Measurements from ENCODE around the gene C10orf88. TPM values are rescaled to one million over a fixed set of nuclear protein-coding genes. Genes with fewer than 3 reads are reported as not detected.

The C10orf88 gene
- total and polyA plus RNA-seq, 2 of the 13 experiments (the other 11 are each of a cell fraction or from before 2014, with no cell fraction given): 4.6 to 11.8 TPM

DNA sequence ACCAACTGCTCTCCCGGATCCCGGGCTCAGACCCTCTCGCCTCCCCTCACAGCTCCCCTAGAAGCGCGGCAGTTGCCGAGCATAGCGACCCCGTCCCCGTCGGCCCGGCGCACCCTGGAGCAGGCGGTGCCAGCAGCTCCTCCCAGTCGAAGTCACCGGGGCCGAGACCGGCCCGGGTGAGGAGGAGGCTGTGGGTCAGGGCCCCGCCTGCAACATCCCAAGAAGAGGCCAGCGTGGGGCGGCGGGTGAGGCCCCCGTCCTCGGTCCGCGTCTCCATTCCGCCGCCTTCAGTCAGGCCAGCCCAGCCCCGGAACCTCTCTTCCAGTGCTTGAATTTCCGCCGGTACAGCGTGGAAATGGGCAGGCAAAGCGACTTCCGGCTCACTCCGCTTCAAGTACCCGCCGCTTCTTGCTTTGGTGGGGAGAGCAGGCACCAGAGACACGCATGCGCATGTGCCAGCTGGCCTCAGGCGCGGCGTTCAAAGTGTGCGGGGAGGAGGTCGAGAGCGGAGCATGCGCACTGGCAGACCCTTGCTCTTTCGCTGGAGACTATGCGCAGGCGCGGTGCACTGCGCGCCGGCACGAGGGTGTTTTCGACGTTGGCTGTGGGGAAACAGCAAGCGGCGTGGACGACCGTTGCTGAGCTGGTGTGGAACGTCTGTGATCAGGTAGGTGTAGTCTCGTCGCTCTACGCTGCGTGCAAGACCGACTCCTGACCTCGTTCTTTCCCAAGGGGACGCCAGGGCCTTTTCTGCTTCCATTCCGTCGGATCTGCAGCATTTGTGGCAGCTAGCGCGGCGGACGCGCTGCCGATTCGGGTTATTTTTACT, at the start of gene C10orf88 (continued):
- TF ChIP-seq, protein P1, sequence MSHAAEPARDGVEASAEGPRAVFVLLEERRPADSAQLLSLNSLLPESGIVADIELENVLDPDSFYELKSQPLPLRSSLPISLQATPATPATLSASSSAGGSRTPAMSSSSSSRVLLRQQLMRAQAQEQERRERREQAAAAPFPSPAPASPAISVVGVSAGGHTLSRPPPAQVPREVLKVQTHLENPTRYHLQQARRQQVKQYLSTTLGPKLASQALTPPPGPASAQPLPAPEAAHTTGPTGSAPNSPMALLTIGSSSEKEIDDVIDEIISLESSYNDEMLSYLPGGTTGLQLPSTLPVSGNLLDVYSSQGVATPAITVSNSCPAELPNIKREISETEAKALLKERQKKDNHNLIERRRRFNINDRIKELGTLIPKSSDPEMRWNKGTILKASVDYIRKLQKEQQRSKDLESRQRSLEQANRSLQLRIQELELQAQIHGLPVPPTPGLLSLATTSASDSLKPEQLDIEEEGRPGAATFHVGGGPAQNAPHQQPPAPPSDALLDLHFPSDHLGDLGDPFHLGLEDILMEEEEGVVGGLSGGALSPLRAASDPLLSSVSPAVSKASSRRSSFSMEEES (CRISPR knock-in tag; IDR thresholded peaks at IDR 0.05): peak; percentile 74
- TF ChIP-seq REL (CRISPR knock-in tag; conservative IDR thresholded peaks at IDR 0.05) (no peak), KAT7 (CRISPR knock-in tag; IDR thresholded peaks at IDR 0.05; ENCODE audit: borderline replicate concordance) (peak; percentile 98), ZNF709 (CRISPR knock-in tag; IDR thresholded peaks at IDR 0.05) (peak; percentile 97), ZNF10 (CRISPR knock-in tag; IDR thresholded peaks at IDR 0.05; ENCODE audit: borderline replicate concordance, low read depth) (no peak), CBX1 (IDR thresholded peaks at IDR 0.05; ENCODE audit: low read depth) (peak; percentile 95), RBFOX2 (IDR thresholded peaks at IDR 0.05; ENCODE audit: low read depth, low read length) (peak; percentile 89), POLR2A (IDR thresholded peaks at IDR 0.05; ENCODE audit: insufficient read depth in 1 of 2, low read depth in 2 of 2, low read length in 2 of 2) (peak; percentile 69 to 70), TBX3 (IDR thresholded peaks at IDR 0.05; ENCODE audit: borderline replicate concordance) (no peak), ATF7-NPFF (CRISPR knock-in tag; IDR thresholded peaks at IDR 0.05; ENCODE audit: low read depth) (peak; percentile 96), KAT2B (IDR thresholded peaks at IDR 0.05; ENCODE audit: borderline replicate concordance, low read depth, low read length) (no peak), ZFY (CRISPR knock-in tag; IDR thresholded peaks at IDR 0.05) (peak; percentile 83), LCORL (IDR thresholded peaks at IDR 0.05) (no peak), LCORL (CRISPR knock-in tag; IDR thresholded peaks at IDR 0.05) (peak; percentile 69), ZNF782 (CRISPR knock-in tag; IDR thresholded peaks at IDR 0.05; ENCODE audit: borderline replicate concordance) (peak; percentile 90; the same call in 1 of the 2 replicates), ZNF549 (CRISPR knock-in tag; IDR thresholded peaks at IDR 0.05) (peak; percentile 71; the same call in 1 of the 2 replicates), ZFP62 (CRISPR knock-in tag; IDR thresholded peaks at IDR 0.05) (no peak), ZNF891 (CRISPR knock-in tag; IDR thresholded peaks at IDR 0.05) (peak; percentile 96; the same call in 1 of the 2 replicates), RBM39 (IDR thresholded peaks at IDR 0.05; ENCODE audit: low read depth, low read length, poor library complexity, severe bottlenecking) (peak; percentile 92), GATAD1 (CRISPR knock-in tag; IDR thresholded peaks at IDR 0.05) (peak; percentile 96), ZNF234 (CRISPR knock-in tag; conservative IDR thresholded peaks at IDR 0.05) (peak; percentile 91), TAF1 (CRISPR knock-in tag; IDR thresholded peaks at IDR 0.05) (peak; percentile 92)
- TF ChIP-seq, protein P2, sequence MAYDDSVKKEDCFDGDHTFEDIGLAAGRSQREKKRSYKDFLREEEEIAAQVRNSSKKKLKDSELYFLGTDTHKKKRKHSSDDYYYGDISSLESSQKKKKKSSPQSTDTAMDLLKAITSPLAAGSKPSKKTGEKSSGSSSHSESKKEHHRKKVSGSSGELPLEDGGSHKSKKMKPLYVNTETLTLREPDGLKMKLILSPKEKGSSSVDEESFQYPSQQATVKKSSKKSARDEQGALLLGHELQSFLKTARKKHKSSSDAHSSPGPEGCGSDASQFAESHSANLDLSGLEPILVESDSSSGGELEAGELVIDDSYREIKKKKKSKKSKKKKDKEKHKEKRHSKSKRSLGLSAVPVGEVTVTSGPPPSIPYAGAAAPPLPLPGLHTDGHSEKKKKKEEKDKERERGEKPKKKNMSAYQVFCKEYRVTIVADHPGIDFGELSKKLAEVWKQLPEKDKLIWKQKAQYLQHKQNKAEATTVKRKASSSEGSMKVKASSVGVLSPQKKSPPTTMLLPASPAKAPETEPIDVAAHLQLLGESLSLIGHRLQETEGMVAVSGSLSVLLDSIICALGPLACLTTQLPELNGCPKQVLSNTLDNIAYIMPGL (CRISPR knock-in tag; IDR thresholded peaks at IDR 0.05; ENCODE audit: borderline replicate concordance in 1 of 2, low read depth in 1 of 2): peak; percentile 91 to 97
- TF ChIP-seq, protein P3, sequence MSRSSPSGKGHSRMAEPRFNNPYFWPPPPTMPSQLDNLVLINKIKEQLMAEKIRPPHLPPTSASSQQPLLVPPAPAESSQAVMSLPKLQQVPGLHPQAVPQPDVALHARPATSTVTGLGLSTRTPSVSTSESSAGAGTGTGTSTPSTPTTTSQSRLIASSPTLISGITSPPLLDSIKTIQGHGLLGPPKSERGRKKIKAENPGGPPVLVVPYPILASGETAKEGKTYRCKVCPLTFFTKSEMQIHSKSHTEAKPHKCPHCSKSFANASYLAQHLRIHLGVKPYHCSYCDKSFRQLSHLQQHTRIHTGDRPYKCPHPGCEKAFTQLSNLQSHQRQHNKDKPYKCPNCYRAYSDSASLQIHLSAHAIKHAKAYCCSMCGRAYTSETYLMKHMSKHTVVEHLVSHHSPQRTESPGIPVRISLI (CRISPR knock-in tag; IDR thresholded peaks at IDR 0.05; ENCODE audit: borderline replicate concordance): peak; percentile 35; the same call in 1 of the 2 replicates
- TF ChIP-seq, protein P4, sequence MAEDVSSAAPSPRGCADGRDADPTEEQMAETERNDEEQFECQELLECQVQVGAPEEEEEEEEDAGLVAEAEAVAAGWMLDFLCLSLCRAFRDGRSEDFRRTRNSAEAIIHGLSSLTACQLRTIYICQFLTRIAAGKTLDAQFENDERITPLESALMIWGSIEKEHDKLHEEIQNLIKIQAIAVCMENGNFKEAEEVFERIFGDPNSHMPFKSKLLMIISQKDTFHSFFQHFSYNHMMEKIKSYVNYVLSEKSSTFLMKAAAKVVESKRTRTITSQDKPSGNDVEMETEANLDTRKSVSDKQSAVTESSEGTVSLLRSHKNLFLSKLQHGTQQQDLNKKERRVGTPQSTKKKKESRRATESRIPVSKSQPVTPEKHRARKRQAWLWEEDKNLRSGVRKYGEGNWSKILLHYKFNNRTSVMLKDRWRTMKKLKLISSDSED (CRISPR knock-in tag; IDR thresholded peaks at IDR 0.05): no peak; the same call in 1 of the 2 replicates

Data from HepG2 (cell line).